IMR-90 (cell line): Measurements from ENCODE around the gene PODXL2.

Experiments
- MXI1 ChIP-seq: IDR thresholded peaks from 2 replicates; pipeline ENCODE4 v1.6.1; 2012; ENCODE audit warnings: low read depth, mild to moderate bottlenecking, low read length, moderate library complexity, borderline replicate concordance
- RAD21 ChIP-seq: IDR thresholded peaks from 2 replicates; pipeline ENCODE4 v1.6.1; 2012; ENCODE audit warnings: low read length, improper control_type of control experiment
- RCOR1 ChIP-seq: IDR thresholded peaks from 2 replicates; pipeline ENCODE4 v1.6.1; 2012; ENCODE audit warnings: mild to moderate bottlenecking, low read length, improper control_type of control experiment; ENCODE audit not compliant: insufficient replicate concordance
- SMC3 ChIP-seq: fragments of 150-350 bp; IDR thresholded peaks from 2 replicates; pipeline ENCODE4 v1.6.1; 2016; ENCODE audit warnings: low read depth, mild to moderate bottlenecking, antibody characterized with exemption, low read length, moderate library complexity
- TF ChIP-seq, protein P1 (sequence below): conservative IDR thresholded peaks from 2 replicates; pipeline ENCODE4 v1.5.1; 2012; ENCODE audit warnings: mild to moderate bottlenecking, low read depth, low read length, improper control_type of control experiment

DNA sequence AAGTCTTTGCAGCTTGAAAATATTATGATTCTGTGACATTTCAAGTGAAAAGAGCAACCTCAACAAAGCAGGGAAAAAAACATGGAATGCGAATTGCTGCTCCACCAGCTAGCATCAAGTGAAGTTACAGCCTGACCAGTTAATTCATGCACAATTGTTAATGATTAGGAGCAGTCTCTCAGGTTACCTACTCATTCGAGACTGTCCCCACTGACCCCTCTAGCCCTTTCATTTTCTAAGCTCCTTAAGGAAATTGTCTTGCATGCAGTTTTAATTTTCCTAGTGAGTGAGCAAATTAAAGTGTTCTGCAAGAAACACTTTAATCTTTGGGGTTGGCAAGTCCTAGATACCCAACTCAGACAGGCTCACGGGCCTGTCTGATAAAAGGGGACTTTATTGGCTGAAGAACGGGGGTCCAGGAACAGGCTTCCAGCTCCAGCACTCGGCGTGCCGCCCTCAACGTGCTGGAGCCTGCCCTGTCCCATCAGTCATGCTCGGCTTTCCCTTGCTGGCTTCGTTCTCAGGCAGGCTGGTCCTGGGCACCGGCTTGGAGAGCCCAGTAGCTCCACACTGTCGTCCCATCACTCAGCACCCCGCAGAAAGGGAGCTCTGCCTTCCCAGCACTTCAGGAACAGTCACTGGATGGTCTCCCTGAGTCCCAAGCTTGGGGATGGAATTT lies 18.3 kb downstream of the PODXL2 start:
- TF ChIP-seq, protein P1, sequence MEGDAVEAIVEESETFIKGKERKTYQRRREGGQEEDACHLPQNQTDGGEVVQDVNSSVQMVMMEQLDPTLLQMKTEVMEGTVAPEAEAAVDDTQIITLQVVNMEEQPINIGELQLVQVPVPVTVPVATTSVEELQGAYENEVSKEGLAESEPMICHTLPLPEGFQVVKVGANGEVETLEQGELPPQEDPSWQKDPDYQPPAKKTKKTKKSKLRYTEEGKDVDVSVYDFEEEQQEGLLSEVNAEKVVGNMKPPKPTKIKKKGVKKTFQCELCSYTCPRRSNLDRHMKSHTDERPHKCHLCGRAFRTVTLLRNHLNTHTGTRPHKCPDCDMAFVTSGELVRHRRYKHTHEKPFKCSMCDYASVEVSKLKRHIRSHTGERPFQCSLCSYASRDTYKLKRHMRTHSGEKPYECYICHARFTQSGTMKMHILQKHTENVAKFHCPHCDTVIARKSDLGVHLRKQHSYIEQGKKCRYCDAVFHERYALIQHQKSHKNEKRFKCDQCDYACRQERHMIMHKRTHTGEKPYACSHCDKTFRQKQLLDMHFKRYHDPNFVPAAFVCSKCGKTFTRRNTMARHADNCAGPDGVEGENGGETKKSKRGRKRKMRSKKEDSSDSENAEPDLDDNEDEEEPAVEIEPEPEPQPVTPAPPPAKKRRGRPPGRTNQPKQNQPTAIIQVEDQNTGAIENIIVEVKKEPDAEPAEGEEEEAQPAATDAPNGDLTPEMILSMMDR: no peak
- TF ChIP-seq RCOR1: no peak
- TF ChIP-seq SMC3: no peak
- no peak for TF ChIP-seq MXI1
- no peak for TF ChIP-seq RAD21
